GM19193 (cell line): ENCODE data around the gene PDE4B.

ENCODE experiments used
- POLR2A ChIP-seq: IDR thresholded peaks from 4 replicates; pipeline ENCODE4 v1.6.1; 2011; ENCODE audit not compliant: insufficient read depth, insufficient read length; ENCODE audit errors: extremely low read depth

Gene PDE4B

DNA sequence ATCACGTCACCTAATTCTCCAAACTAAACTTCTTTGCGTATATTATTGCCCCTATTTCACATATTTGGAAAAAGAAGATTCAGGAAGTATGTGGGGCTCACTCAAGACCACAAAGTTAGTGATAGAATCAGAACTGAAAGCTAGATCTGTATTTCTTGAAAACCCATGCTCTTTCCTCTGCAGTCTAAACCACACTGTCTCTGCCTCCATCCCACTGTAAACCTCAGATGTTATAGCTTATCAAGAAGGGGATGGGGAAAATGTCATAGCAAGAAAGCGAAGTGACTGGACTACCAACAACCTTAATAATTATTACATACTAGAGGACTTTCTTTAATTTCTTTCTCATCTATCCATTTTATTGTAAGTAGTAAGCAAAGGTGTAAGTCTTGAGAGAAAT lies 483.5 kb downstream of the PDE4B start:
- no peak for TF ChIP-seq POLR2A

- peak; percentile 28 for TF ChIP-seq POLR2A
Measured at GRCh38 chr1:66278260-66279021, 485.7 kb downstream of the PDE4B start.

DNA sequence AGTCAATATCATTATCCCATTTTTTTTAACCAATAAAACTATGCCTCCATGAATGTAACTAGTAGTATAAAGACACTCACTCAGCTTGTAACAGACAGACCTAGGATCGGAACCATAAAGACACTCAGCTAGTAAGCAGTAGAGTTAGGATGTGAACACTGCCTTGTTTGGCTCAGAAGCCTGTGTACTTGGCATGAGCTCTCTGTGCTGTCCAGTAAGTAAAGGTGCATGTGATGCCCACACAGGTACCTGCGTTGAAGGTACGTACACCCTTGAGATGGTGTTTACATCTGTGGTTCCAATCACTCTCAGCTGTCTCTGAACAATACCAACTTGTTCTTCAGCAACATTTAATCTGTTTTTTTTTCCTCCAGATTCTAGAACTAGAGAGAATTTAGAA lies 489.1 kb downstream of the PDE4B start:
- TF ChIP-seq POLR2A: no peak

DNA sequence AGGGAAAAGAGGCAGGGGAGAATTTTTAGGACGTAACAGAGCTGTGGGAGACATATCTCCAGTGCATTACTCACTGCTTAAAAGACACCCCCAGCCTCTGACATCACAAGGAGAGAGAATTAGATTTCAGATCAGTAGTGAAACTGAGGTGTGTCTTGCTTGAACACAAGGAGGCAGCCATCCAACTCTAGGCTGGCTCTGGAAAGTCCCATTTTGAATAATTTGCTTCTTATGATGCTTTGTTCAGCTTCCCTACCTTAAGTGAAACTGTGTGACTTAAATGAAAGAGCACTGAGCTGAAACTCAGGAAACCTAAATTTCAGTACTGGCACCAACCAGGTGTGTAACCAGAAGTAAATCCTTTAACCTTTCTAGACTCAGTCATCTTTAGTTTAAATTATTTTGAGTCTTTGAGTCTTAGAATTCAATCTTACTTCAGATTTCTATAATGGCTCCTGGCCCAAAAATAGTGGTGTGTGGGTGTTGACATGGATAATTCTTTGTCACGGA lies 489.7 kb downstream of the PDE4B start:
- TF ChIP-seq POLR2A: peak; percentile 17

- no peak for TF ChIP-seq POLR2A
Measured at GRCh38 chr1:66282891-66283621, 490.4 kb downstream of the PDE4B start.

DNA sequence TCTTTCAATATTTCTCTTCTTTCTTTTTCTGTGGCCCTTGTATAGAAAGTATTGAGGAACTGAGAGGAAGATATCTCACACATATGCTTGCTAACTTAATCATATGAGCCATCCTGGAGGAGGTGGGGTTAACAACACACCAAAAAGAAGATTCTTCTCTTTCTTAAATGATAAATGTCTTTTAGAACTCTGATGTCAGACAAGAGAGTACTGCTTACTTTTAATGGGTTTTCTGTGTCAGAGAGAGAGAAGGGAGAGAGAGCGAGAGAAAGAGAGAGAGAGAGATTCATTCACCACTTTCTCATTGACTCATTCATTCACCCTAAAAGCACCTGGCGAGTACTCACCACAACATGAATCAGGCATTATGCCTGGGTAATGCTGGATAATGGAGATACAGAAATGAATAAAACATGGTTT lies 490.9 kb downstream of the PDE4B start:
- peak; percentile 18 for TF ChIP-seq POLR2A

- TF ChIP-seq POLR2A: no peak
Measured at GRCh38 chr1:66284746-66285145, 492.1 kb downstream of the PDE4B start.

DNA sequence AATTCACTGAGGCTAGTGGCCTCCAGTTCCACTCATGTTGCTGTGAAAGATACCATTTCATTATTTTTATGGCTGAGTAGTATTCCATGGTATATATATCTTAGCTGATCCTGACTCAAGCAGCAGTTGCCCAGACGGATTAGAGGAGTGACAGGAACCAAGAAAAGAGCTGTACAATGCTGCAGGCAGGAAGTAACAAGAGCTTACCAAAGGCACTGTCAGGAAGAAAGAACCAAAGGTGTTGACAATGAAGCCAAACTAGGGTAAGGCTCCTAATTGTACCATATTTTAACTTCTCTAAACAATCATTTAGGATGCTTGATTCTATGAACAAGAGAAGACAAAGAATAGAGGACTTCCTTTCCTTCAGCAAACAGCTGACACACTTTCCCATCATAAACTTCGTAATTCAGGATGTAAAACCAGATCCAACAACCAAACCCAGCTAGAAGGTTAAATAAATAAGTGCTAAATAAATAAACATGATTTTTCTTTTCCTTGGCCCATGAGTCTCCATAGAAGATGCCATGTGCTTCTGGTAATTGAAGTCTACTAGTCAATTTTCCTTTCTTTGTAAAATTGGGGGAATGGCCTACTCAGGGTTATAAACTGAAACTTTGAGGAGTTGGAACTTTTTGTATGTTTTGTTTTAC lies 493.0 kb downstream of the PDE4B start:
- no peak for TF ChIP-seq POLR2A

DNA sequence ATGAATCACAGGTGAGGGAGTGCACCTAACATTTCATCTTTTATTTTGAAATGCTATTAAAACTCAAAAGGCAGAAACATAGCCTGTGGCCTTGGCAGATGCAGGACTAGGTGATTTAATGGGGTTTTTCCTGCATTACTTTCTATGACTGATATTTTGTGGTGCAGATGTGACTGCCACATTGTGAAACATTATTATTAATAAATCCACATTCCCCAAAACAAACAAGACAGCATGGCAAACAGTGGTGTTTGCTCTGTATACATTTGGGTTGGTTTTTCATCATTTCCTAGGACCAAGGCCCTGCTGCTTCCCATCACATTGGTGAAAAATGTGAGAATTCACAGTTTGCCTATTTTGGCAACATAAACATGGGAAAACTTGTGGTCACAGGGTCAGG lies 493.6 kb downstream of the PDE4B start:
- TF ChIP-seq POLR2A: no peak

GRCh38 chr1:66288048-66288447 lies 495.4 kb downstream of the PDE4B start:
- no peak for TF ChIP-seq POLR2A

GRCh38 chr1:66290761-66291530 lies 498.3 kb downstream of the PDE4B start:
- no peak for TF ChIP-seq POLR2A

DNA sequence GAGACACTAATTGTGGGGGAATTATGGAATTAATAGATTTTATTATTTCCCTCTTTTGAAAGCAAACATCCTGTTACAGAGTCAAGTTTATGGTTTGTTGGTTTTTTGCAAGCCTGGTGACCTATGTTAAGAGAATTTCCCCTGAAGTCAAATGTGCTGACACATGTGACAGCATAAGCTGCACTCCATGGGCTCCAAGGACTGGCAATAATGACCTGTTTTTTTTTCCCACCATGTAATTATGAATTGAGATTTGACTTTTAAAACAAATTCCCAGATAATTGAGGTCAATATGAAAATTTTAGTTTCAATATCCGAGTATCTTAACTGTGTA lies 498.8 kb downstream of the PDE4B start:
- TF ChIP-seq POLR2A: no peak

DNA sequence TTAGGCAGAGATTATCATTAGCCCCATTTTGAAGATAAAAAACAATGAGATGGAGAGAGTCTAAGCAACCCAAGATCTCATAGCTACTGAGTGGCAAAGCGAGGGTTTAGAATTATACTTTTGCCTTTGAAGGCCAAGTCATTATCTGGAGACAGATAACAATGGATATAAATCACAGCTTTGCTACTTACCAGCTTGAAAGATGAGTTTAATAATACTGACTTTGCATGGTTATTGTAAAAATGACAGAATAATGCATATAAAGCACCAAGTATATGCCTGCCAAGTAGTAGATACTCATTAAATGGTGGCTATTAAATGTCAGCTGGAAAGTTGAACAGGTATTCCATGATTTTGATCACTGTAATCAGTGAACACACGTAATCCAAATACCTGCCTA lies 499.6 kb downstream of the PDE4B start:
- no peak for TF ChIP-seq POLR2A

DNA sequence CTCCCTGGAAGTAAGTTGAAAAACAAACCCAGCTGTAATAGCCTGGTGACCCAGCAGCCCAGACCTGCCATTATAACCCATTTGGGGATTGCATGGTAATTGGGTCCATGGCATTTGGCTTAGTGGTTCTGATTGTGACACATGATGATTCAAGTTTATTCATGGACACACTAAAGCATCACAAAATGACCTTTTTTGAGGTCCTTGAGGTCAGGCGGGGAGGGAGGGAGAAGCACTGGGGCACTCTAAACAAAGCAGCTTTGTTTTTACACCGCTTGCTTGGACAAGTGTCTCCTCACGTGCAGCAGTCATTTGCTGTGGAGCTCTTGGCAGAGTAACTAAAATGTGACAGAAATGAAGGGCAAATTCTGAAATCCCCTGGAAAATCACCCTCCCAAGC lies 500.2 kb downstream of the PDE4B start:
- no peak for TF ChIP-seq POLR2A
